Measurements from ENCODE around the gene PPM1E.
"Not testable (repeated sequence)": the region's sequence is repeated elsewhere in the genome, so short reads cannot be mapped to it uniquely, and the experiment has no call there.

PPM1E gene

DNA sequence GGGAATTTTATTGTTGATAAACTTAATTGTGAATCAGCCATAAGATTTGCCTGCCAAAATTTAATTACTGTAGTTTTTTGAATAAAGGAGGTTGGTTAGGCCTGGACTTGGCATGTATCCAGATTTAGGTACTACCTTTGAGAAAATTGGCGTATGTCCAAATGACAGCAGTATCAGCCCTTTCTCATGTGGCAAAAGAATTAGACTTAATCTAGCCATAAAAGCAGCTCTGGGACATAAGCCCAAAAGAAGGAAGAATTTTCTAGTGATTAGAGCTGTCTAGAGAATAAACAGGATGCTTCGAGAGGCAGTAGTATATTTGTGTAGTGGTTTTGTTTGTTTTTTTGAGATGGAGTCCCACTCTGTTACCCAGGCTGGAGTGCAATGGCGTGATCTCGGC, 27.7 kb downstream of the PPM1E start:
- DNase-seq: no peak

GRCh38 chr17:58785097-58785496, 29.4 kb downstream of the PPM1E start:
- no peak for DNase-seq

DNA sequence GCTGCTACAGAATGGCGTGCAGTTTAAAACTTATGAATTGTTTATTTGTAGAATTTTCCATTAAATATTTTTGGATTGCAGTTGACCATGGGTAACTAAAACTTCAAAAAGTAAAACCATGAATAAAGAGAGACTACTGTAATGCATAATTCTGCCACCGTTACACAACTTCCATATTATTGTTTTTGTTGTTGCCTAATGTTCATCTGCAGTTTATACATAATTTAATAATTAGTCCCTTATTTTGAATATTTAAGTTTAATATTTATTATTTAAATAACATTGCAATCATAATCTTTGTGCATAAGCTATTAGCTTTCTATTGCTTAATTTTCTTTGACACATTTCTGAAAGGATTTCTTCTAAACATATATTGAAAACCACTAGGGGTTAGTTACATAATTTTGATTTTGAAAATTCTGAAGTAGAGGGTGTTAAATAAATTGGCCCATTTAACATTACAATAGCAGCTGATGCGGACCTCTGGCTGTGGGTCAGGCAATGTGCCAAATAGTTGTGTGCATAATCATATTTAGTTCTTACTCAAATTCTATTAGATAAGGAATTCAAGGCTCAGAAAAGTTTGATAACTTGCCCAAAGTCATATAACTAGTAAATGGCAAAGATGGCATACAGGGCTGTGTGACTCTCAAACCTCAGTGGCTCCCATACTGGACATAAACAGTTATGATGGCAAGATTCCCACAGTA, 31.1 kb downstream of the PPM1E start:
- no peak for DNase-seq

DNA sequence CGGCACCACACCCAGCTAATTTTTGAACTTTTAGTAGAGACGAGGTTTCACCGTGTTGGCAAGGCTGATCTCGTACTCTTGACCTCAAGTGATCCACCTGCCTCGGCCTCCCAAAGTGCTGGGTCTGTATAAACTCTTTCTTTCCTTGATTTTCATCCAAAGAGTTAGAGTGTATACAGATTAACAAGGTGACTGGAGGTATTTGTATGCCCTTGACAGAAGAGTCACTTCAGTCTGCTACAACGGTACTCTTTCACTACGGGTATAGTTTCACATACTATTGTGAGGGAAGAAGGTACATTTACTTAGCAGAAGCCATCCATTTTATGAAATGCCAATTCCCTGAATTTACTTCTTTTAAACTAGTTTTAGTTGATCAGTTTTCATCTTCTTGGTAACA, 32.5 kb downstream of the PPM1E start:
- no peak for DNase-seq

DNA sequence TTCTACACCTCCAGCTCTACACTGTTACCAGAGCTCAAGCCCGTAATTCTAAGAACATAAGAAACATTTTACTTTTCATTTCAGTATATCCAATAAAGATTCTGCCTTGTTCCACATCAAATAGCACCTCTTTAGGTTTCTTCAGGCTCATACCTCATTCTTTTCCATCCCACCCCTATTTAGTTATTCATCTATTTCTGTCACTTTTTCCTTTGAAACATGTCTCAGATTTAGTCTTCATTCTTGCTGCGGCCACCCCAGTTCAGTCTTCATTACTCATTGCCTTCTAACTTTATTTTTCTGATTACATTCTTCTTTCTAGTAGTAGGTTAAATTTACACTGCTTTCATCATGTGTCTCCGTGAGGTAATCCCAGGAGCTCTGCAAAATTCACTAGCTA, 33.5 kb downstream of the PPM1E start:
- no peak for DNase-seq

DNA sequence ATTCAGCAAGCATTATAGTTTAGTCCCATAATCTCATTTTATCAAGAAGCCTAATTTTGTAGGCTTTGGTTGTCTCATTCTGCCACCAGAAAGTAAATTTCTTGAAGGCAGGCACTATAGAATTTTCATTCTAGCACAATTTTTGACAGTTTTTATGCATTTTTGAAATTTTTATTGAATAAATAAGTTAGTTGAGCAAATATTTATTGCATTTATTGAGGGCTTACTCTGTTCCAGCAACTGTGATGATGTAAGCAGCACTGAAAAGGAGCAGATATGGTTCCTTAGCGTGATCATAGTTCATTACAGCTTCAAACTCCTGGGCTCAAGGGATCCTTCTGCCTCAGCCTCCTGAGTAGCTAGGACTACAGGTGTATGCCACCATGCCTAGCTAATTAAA, 34.2 kb downstream of the PPM1E start:
- DNase-seq: no peak

DNA sequence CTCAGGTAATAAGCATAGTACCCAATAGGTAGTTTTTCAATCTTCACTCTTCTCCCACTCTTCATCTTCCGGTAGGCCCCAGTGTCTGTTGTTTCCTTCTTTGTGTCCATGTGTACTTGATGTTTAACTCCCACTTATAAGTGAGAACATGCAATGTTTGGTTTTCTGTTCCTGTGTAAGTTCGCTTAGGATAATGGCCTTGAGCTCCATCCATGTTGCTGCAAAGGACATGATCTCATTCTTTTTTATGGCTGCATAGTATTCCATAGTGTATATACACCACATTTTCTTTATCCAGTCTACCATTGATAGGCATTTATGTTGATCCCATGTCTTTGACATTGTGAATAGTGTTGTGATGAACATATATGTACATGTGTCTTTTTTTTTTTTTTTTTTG, 38.9 kb downstream of the PPM1E start:
- DNase-seq: not testable (repeated sequence)

DNA sequence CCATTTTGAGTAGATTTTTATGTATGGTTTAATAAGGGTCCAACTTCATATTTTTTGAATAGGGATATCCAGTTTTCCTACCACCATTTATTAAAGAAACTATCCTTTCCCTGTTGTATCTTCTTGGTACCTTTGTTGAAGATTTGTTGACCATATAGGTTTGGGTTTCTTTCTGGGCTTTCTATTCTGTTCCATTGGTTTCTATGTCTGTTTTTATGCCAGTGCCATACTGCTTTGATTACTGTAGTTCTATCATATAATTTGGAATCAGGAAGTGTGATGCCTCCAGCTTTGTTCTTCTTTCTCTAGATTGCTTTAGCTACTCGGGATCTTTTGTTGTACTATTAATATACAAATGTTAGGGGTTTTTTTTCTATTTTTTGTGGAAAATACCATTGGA, 46.5 kb downstream of the PPM1E start:
- no peak for DNase-seq

DNA sequence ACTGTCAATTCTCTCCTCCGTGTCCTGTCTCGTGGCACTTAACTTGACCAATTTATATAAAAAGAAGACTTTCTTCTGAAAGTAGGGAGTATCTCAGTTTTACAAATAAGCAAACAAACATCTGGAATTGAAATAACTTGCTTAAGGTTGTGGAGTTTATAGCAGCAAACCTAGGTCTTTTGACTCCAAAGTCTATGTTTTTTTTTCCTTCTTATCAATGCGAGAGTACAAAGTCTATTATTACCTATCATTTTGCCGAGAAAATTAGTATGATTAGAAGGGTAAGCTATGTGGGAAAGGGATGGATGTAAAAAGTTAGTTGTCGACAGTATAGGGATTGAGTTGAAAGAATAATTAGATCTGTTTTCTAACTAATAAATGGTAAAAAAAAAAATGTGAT, 50.4 kb downstream of the PPM1E start:
- no peak for DNase-seq

DNA sequence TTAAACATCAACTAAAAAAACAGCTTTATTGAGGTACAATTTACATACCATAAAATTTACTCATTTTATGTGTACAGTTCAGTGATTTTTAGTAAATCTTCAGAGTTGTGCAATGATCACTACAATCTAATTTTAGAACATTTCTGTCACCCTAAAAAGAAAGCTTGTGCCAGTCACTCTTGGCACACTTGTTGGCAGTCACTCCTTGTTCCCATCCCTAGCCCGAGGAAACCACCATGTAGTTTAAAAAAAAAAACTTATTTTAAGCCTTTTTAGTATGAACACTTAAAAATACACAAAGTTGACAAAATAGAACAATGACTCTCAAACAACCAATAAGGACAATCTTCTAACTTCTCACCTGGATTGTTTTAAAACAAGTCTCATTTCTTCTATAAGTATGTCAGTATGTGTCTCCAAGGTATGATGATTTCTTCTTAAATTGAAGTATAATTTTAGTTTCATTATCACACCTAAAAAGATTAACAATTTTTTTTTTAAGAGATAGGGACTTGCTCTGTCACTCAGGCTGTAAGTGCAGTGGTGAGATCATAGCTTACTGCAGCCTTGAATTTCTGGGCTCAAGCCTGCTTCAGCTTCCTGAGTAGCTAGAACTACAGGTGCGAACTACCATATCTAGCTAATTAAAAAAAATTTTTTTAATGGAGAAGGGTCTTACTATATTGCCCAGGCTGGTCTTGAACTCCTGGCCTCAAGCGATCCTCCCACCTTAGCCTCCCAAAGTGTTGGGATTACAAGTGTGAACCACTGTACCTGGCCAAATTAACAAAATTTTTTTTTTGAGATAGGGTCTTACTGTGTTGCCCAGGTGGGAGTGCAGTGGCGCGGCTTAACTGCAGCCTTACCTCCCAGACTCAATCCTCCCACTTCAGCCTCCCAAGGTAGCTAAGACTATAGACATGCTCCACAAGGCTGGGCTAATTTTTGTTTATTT, 53.2 kb downstream of the PPM1E start:
- DNase-seq: no peak

- no peak for DNase-seq
These were observed 53.9 kb downstream of the PPM1E start for GRCh38 chr17:58809564-58809936.

DNA sequence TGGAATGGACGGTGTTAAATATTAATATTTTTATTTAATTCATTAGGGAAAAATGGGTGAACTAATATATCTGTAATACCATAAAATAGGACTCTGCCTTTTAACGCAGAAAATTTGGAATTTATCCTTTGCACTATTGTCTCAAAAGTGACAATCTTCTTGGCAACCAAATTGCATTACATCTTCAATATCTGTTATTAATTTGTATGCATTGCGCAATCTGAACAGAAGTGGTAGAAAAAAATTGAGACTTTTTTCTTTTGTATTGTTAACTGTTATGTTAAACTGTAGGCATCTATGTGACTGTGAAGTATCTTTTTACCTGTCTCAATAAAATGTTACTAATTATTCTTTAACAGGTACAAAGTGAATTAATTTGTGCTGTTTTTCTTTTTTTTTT, 55.6 kb downstream of the PPM1E start:
- DNase-seq: no peak

GRCh38 chr17:58813712-58814111, 58.1 kb downstream of the PPM1E start:
- no peak for DNase-seq

DNA sequence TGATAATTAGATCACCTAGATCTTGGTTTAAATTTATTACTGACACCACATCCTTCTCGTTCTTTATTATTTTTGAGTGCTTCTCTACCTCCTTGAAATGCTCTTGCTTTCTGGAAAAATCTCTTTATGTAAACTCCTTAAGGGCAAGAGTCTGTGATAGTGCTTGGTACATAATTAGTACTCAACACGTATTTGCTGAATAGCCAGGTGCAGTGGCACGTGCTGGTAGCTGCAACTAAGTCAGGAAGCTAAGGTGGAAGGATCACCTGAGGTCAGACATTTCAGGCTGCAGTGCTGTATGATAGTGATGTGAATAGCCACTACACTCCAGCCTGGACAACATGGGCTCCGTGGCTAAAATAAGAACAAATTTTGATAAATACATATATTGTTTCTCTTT, 63.0 kb downstream of the PPM1E start:
- no peak for DNase-seq

DNA sequence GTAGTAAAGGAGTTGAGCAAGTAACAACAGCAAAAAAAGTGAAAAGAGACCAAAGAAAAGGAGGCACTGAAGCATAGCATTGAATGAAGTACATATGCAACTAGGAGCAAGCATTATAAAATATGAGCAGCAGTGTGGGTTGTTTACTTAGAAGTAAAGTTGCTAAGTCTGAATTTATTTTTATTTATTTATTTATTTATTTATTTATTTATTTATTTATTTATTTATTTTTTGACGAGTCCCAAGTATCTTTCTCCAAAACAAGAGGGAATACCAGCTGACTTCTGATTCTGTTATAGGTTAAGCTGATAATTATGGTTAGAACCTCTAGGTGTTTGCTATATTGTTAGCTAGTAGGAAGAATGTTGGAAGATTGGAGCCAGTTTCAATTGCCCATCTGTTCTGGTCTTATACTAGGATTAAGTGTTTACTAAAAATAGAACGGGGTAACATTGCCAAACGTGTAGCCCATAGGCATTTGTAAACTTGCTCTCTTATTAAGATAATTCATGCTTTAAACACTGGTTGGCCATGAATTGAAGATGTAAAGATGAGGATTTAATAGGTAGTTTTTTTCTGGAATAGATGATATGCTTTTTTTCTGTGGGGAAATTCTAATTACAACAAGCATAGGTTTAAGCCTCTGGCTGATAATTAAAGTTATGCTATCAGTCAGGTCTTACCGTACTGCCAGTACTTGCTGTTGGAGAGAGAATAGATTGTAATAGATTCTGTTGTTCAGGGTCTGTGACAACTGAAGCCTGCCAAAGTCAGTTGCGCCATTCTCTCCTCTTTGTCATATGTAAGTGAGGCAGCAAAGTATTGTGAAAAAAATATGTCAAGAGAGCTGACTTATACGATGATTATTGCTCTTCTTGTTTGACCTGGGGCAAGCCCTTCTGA, 66.7 kb downstream of the PPM1E start:
- no peak for DNase-seq

- DNase-seq: no peak
These were observed 67.4 kb downstream of the PPM1E start for GRCh38 chr17:58823051-58823525.

- no peak for DNase-seq
These were observed 73.6 kb downstream of the PPM1E start for GRCh38 chr17:58829172-58829637.

DNA sequence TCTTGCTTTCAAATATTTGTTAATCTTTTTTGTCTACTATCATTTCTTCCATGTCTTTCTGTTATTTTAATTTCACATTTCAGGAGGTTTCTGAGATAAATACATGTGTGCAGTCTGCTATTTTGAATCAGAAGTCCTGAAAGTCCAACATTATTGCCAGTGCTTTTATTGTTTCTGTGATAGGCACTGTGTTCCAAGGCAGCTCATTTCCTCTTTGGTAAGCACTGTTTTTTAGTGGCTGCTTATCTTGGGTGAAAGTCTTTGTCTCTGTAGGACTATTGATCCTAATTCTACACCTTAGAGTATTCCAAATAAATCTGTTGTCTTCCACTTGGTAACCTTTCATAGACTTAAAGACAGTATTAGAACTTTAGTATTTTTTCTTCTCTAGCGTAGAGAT, 76.1 kb downstream of the PPM1E start:
- DNase-seq: no peak

GRCh38 chr17:58832514-58832913, 76.9 kb downstream of the PPM1E start:
- no peak for DNase-seq

DNA sequence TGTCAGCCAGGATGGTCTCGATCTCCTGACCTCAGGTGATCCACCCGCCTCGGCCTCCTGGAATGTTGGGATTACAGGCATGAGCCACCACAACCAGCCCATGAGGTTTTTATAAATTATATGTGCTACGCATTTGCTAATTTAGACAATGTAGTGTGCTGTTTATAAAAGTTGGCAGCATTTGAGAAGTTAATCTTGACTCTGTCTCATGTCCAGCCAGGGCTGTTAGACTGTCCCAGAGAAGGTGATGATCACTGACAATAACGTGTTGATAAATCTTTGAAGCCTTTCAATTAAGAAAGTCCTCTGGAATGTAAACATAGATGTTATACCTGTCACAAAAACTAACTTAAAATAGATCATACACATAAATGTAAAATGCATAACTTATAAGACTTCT, 82.0 kb downstream of the PPM1E start:
- DNase-seq: no peak

GRCh38 chr17:58840820-58841612, 85.4 kb downstream of the PPM1E start:
- DNase-seq: no peak

DNA sequence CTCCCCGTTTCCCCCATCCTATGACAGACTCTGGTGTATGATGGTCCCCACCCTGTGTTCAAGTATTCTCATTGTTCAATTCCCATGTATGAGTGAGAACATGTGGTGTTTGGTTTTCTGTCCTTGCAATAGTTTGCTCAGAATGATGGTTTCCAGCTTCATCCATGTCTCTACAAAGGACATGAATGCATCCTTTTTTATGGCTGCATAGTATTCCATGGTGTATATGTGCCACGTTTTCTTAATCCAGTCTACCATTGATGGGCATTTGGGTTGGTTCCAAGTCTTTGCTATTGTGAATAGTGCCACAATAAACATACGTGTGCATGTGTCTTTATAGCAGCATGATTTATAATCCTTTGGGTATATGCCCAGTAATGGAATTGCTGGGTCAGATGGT, 90.8 kb downstream of the PPM1E start:
- DNase-seq: not testable (repeated sequence)
